Small intestine (tissue), 7 donors: Measurements from ENCODE around the gene PLAGL2. TPM values are rescaled to one million over a fixed set of nuclear protein-coding genes. Genes with fewer than 3 reads are reported as not detected.

Experiments
- DNase-seq, 2 donors: peaks; one replicate each; pipeline versions ENCODE4 v3.0.0 to v3.0.0-alpha.2; 2013
- FAIRE-seq: peaks from 2 replicates; lab custom pipeline; 2012; peaks lifted over from hg19 to GRCh38; lab: Jason Lieb, UNC
- H3K27ac ChIP-seq, 3 donors: one replicate each; pipeline ENCODE4 v1.5.1; 2013; ENCODE audit warnings: low read length in 2 of 3, mild to moderate bottlenecking in 2 of 3, control low read depth in 1 of 3, inconsistent platforms in 1 of 3, low read depth in 1 of 3, moderate library complexity in 1 of 3
- H3K27me3 ChIP-seq, 3 donors: one replicate each; pipeline ENCODE4 v1.6.1; 2013; ENCODE audit warnings: low read length in 3 of 3, inconsistent platforms in 1 of 3; ENCODE audit not compliant: control insufficient read depth in 3 of 3, insufficient read depth in 3 of 3
- H3K36me3 ChIP-seq, 3 donors: one replicate each; pipeline ENCODE4 v1.6.1; 2013; ENCODE audit warnings: low read length in 3 of 3, inconsistent platforms in 1 of 3, low read depth in 1 of 3, mild to moderate bottlenecking in 1 of 3, moderate library complexity in 1 of 3; ENCODE audit not compliant: control insufficient read depth in 3 of 3, insufficient read depth in 2 of 3
- H3K4me1 ChIP-seq, 3 donors: one replicate each; pipeline ENCODE4 v1.6.1; 2013; ENCODE audit warnings: low read length in 2 of 3, inconsistent platforms in 1 of 3, low read depth in 1 of 3, mild to moderate bottlenecking in 1 of 3, moderate library complexity in 1 of 3; ENCODE audit not compliant: control insufficient read depth in 3 of 3, insufficient read depth in 2 of 3
- H3K4me3 ChIP-seq, 3 donors: one replicate each; pipeline ENCODE4 v1.5.1; 2013; ENCODE audit warnings: low read length in 3 of 3, control low read depth in 1 of 3, inconsistent platforms in 1 of 3, low read depth in 1 of 3, mild to moderate bottlenecking in 1 of 3, moderate library complexity in 1 of 3
- H3K9me3 ChIP-seq, 2 donors: one replicate each; pipeline ENCODE4 v1.6.1; 2013; ENCODE audit warnings: low read depth in 1 of 2, low read length in 1 of 2; ENCODE audit not compliant: control insufficient read depth in 2 of 2, insufficient read depth in 1 of 2
- WGBS, 3 donors: extraction: QIAGEN DNeasy Blood & Tissue Kit; methylation state at CpG; one replicate each; pipeline ENCODE4 v1.1.7; 2013; 5-methylcytosine and 5-hydroxymethylcytosine counted together
- polyA plus RNA-seq, 4 donors: library from polyadenylated mRNA; stranded (reverse) in 3 of 4; unstranded in 1 of 4; fragments of 200-250 nt in 3 of 4; fragments of 120-200 nt in 1 of 4; gene quantifications; one replicate each; pipeline versions ENCODE4 v1.2.1 to v1.2.3, GENCODE V29; 2013
- donor health status: healthy with polysubstance abuse.
- donor health status: control.
- donor health status: control.
- donor health status: Bipolar disorder and iron deficiency.
- donor health status: healthy.

PLAGL2 gene
- polyA plus RNA-seq, 4 donors: 3.2 to 129 (median 8.6) TPM

DNA sequence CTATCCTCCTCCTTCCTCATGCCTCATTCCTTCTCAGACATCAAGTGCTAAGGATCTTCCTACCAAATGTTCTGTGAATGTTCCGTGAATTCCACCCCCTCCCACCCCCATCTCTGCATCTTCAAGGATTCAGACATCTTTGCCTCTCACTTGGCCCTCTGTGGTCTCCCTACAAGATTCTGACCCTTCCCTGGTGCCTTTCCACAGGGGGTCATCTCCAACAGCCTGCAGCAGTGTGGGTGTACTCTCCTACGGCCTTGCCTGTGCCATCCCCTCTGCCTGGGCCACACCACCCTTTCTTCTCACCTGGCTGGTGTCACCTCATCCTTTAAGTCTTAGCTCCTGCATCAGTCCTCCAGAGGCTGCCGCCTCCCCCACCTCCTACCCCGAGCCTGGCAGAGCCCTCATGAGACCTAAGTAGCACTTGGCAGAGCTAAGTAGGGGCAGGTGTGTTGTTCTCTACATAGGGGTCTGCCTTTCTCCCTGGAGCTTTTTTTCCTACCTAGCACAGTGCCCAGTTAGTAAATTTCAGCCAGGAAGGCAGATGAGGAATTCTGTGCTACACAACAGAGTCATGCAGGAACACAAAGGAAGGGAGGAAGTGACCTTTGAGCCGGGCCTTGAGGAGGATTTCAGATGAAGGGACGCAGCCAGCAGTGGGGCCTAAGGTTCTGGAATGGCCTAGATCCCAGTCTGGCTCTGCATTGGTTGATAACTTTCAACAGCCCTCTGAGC, 55.0 kb downstream of the PLAGL2 start:
- peak overlapping the region; percentile 9 to 61 (median 28) for H3K27ac ChIP-seq
- peaks cover under 1 to 74% (median 9%) of the 10 kb centered on the region in 3 donors for H3K36me3 ChIP-seq
- peaks cover 0 to 21% (median 2%) of the 10 kb centered on the region in 3 donors for H3K4me1 ChIP-seq
- FAIRE-seq: no peak
- DNase-seq: peak; percentile 72 to 74
- WGBS, 3 donors: 60 to 80% (median 69%) methylated on average over 6 of the region's 6 CpGs
- H3K9me3 ChIP-seq: no peaks in the 10 kb centered on the region
- H3K4me3 ChIP-seq: no peak overlapping the region
- no peaks in the 10 kb centered on the region for H3K27me3 ChIP-seq

- DNase-seq (no peak), FAIRE-seq (no peak)
- peaks cover 3 to 83% (median 17%) of the 10 kb centered on the region in 3 donors for H3K36me3 ChIP-seq
- no peak overlapping the region for H3K27ac ChIP-seq
- WGBS, 3 donors: 90 to 92% (median 90%) methylated on average over 10 of the region's 10 CpGs
- no peak overlapping the region for H3K4me3 ChIP-seq
- H3K27me3 ChIP-seq: no peaks in the 10 kb centered on the region
- no peaks in the 10 kb centered on the region for H3K9me3 ChIP-seq
- H3K4me1 ChIP-seq: peaks cover 0 to 19% (median 2%) of the 10 kb centered on the region in 3 donors
Observed at GRCh38 chr20:32150291-32150848, 57.2 kb downstream of the PLAGL2 start.

- FAIRE-seq: no peak
- 89 to 95% (median 95%) methylated on average over 8 of the region's 8 CpGs for WGBS, 3 donors
- no peak overlapping the region for H3K4me3 ChIP-seq
Observed at GRCh38 chr20:32149566-32150170, 57.9 kb downstream of the PLAGL2 start.

GRCh38 chr20:32144898-32145662, 62.5 kb downstream of the PLAGL2 start:
- FAIRE-seq (no peak), DNase-seq (no peak)
- H3K4me3 ChIP-seq: no peak overlapping the region
- H3K36me3 ChIP-seq: peaks cover 14 to 79% (median 36%) of the 10 kb centered on the region in 3 donors
- H3K9me3 ChIP-seq: no peaks in the 10 kb centered on the region
- H3K27ac ChIP-seq: no peak overlapping the region
- WGBS, 3 donors: 92 to 97% (median 94%) methylated on average over 8 of the region's 8 CpGs
- no peaks in the 10 kb centered on the region for H3K4me1 ChIP-seq
- no peaks in the 10 kb centered on the region for H3K27me3 ChIP-seq

More at GRCh38 chr20:32149566-32150170, 57.9 kb downstream of the PLAGL2 start:
- Histone ChIP-seq H3K27me3 (no peaks in the 10 kb centered on the region), H3K36me3 (peaks cover 4 to 83% (median 22%) of the 10 kb centered on the region in 3 donors), H3K27ac (no peak overlapping the region), H3K9me3 (no peaks in the 10 kb centered on the region), H3K4me1 (peaks cover 0 to 12% (median 2%) of the 10 kb centered on the region in 3 donors)
- DNase-seq: no peak

GRCh38 chr20:32142991-32143390, 64.6 kb downstream of the PLAGL2 start:
- 95 to 98% (median 97%) methylated on average over 15 of the region's 15 CpGs for WGBS, 3 donors
- Histone ChIP-seq H3K4me1 (no peaks in the 10 kb centered on the region), H3K9me3 (no peaks in the 10 kb centered on the region)

More at GRCh38 chr20:32142991-32143390, 64.6 kb downstream of the PLAGL2 start:
- FAIRE-seq: no peak
- Histone ChIP-seq H3K27ac (no peak overlapping the region), H3K27me3 (no peaks in the 10 kb centered on the region), H3K36me3 (peaks cover 19 to 89% (median 36%) of the 10 kb centered on the region in 3 donors), H3K4me3 (no peak overlapping the region)
- DNase-seq: no peak

Other genes starting within 250 kb of the PLAGL2 start
- under 1 TPM in 2 of 4 donors, not detected in 2; 0.21 to 0.37 TPM for gene XKR7, start 239.6 kb downstream of the PLAGL2 start, polyA plus RNA-seq
- 1 to 10 TPM in 3 of 4 donors, under 1 TPM in 1; 0.22 to 7.5 (median 1.5) TPM for gene CCM2L, start 197.3 kb downstream of the PLAGL2 start, polyA plus RNA-seq
- gene HCK, start 155.5 kb downstream of the PLAGL2 start, polyA plus RNA-seq: 10 to 100 TPM; 10.1 to 34.0 (median 11.0) TPM
- 10 to 100 TPM; 10.5 to 85.8 (median 20.2) TPM for gene TM9SF4, start 98.0 kb downstream of the PLAGL2 start, polyA plus RNA-seq
- gene POFUT1, start 137 bp upstream of the PLAGL2 start, polyA plus RNA-seq: 100 to 1,000 TPM in 1 of 4 donors, 10 to 100 TPM in 3; 11.1 to 147 (median 21.0) TPM
- 10 to 100 TPM; 16.2 to 62.0 (median 26.5) TPM for gene KIF3B, start 69.9 kb upstream of the PLAGL2 start, polyA plus RNA-seq
- 10 to 100 TPM; 16.8 to 66.8 (median 20.6) TPM for gene ASXL1, start 150.6 kb upstream of the PLAGL2 start, polyA plus RNA-seq